HG03575 (cell line): Measurements from ENCODE around the gene ERG28.
"Not testable (repeated sequence)": the region's sequence is repeated elsewhere in the genome, so short reads cannot be mapped to it uniquely, and the experiment has no call there.

Experiments
- ATAC-seq: cut with Tn5 transposase; IDR thresholded peaks from one replicate; pipeline ENCODE4 v1.9.1; 2021; ENCODE audit not compliant: unreplicated experiment, insufficient number of reproducible peaks, low FRiP score; ENCODE audit errors: extremely low read depth

Gene ERG28

GRCh38 chr14:75630695-75631452 lies 29.8 kb downstream of the ERG28 start:
- no peak for ATAC-seq

- no peak for ATAC-seq
These were observed 31.9 kb downstream of the ERG28 start for GRCh38 chr14:75628816-75629215.

- ATAC-seq: no peak
These were observed 33.3 kb downstream of the ERG28 start for GRCh38 chr14:75627406-75627805.

- no peak for ATAC-seq
These were observed 33.8 kb downstream of the ERG28 start for GRCh38 chr14:75626863-75627262.

GRCh38 chr14:75626396-75626795 lies 34.3 kb downstream of the ERG28 start:
- ATAC-seq: no peak

GRCh38 chr14:75625034-75625433 lies 35.6 kb downstream of the ERG28 start:
- ATAC-seq: no peak

- no peak for ATAC-seq
These were observed 41.1 kb downstream of the ERG28 start for GRCh38 chr14:75619548-75619947.

GRCh38 chr14:75615200-75615599 lies 45.5 kb downstream of the ERG28 start:
- no peak for ATAC-seq

- ATAC-seq: no peak
These were observed 46.5 kb downstream of the ERG28 start for GRCh38 chr14:75614179-75614578.

GRCh38 chr14:75612157-75612556 lies 48.5 kb downstream of the ERG28 start:
- no peak for ATAC-seq

GRCh38 chr14:75610834-75611233 lies 49.8 kb downstream of the ERG28 start:
- ATAC-seq: no peak

GRCh38 chr14:75609606-75610475 lies 50.8 kb downstream of the ERG28 start:
- no peak for ATAC-seq

GRCh38 chr14:75609116-75609515 lies 51.6 kb downstream of the ERG28 start:
- ATAC-seq: no peak

GRCh38 chr14:75607842-75608640 lies 52.6 kb downstream of the ERG28 start:
- no peak for ATAC-seq

- ATAC-seq: no peak
These were observed 53.6 kb downstream of the ERG28 start for GRCh38 chr14:75607044-75607443.

GRCh38 chr14:75605916-75606315 lies 54.8 kb downstream of the ERG28 start:
- no peak for ATAC-seq

- ATAC-seq: no peak
These were observed 55.5 kb downstream of the ERG28 start for GRCh38 chr14:75604979-75605851.

GRCh38 chr14:75602503-75602902 lies 58.2 kb downstream of the ERG28 start:
- no peak for ATAC-seq

GRCh38 chr14:75601061-75601460 lies 59.6 kb downstream of the ERG28 start:
- ATAC-seq: not testable (repeated sequence)
